Activated naive CD8-positive, alpha-beta T cell (primary cell): ENCODE measurements around the gene LCTL.

ENCODE experiments used
- H3K27ac Mint-ChIP-seq: one replicate; pipeline ENCODE4 v1.8.0; 2021; ENCODE audit warnings: mixed read lengths
- H3K27me3 Mint-ChIP-seq: one replicate; pipeline ENCODE4 v1.8.0; 2021; ENCODE audit warnings: mixed read lengths
- H3K36me3 Mint-ChIP-seq: one replicate; pipeline ENCODE4 v1.8.0; 2021; ENCODE audit warnings: mixed read lengths
- H3K4me1 Mint-ChIP-seq: one replicate; pipeline ENCODE4 v1.8.0; 2021; ENCODE audit warnings: low read depth, mixed read lengths
- H3K4me3 Mint-ChIP-seq: one replicate; pipeline ENCODE4 v1.8.0; 2021; ENCODE audit warnings: mild to moderate bottlenecking, mixed read lengths
- H3K9me3 Mint-ChIP-seq: one replicate; pipeline ENCODE4 v1.8.0; 2021; ENCODE audit warnings: low read depth, mixed read lengths

The LCTL gene

DNA sequence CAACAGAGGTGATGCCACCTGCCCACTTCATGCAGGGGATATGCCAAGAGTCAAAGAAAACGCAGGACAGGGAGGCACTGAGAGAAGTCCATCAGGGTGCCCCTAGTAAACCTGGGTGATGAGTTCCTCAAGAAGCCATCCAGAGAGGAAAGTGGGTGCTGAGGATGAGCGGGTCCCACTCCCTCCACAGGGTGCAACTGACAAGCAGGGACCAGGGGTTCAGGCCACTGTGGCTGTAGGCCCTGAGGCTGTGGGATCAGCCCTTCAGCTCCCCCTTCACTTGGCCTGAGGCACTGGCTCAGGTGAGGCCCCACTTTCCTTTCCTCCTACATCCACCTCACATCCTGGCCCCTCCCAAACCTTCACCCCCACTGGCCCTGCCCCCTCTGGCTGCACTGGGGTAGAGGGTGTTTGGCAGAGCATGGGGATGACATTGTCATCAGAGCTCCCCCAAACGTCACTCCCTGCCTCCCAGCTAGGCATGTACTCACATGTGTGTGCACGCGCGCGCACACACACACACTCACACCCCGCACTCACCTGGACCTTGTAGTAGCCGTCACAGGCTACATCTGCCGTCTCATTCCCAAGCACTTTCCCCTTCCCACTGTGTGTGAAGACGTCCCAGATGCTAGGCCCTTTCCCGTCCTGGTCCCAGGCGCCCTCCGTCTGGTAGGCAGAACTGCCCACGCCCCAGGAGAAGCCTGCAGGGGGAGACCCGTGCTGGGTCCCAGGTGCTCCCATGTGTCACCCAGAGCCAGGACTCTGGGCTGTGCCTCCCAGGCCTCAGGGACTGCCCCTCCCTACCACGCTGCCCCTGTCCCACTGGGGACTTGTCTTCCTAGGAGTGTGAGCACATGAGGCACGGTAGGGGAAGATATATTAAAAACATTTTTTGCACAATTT is 1.4 kb downstream of the LCTL start:
- no peak overlapping the region for H3K4me3 Mint-ChIP-seq
- H3K27me3 Mint-ChIP-seq: no peaks in the 10 kb centered on the region
- H3K36me3 Mint-ChIP-seq: no peaks in the 10 kb centered on the region
- no peaks in the 10 kb centered on the region for H3K9me3 Mint-ChIP-seq
- peak overlapping the region; percentile 23 for H3K27ac Mint-ChIP-seq
- peaks cover 1% of the 10 kb centered on the region for H3K4me1 Mint-ChIP-seq

- H3K9me3 Mint-ChIP-seq: no peaks in the 10 kb centered on the region
- H3K4me1 Mint-ChIP-seq: peaks cover 1% of the 10 kb centered on the region
- no peak overlapping the region for H3K27ac Mint-ChIP-seq
- H3K27me3 Mint-ChIP-seq: no peaks in the 10 kb centered on the region
- H3K4me3 Mint-ChIP-seq: no peak overlapping the region
- no peaks in the 10 kb centered on the region for H3K36me3 Mint-ChIP-seq
Observed at GRCh38 chr15:66563566-66564110, 2.2 kb downstream of the LCTL start.

DNA sequence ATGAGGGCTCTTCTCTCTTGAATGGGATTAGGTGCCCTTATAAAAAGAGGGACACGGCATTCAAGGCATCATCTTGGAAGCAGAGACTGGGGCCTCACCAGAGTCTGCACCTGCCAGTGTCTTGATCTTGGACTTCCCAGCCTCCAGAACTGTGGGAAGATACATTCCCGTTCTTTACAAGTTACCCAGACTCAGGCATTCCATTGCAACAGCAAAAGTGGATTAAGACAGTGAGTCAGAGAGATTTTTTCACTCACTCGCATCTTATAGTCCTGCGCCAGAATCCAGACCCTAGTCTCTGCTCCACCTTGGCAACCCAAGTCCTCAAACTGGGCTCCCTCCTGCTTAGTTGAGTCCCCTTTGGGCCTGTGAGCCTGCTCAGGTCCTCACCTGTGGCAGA is 2.7 kb downstream of the LCTL start:
- H3K27ac Mint-ChIP-seq: no peak overlapping the region
- H3K4me3 Mint-ChIP-seq: no peak overlapping the region
- H3K9me3 Mint-ChIP-seq: no peaks in the 10 kb centered on the region
- peaks cover 1% of the 10 kb centered on the region for H3K4me1 Mint-ChIP-seq
- no peaks in the 10 kb centered on the region for H3K36me3 Mint-ChIP-seq
- no peaks in the 10 kb centered on the region for H3K27me3 Mint-ChIP-seq

- no peak overlapping the region for H3K4me3 Mint-ChIP-seq
- no peaks in the 10 kb centered on the region for H3K9me3 Mint-ChIP-seq
- H3K27ac Mint-ChIP-seq: no peak overlapping the region
- H3K4me1 Mint-ChIP-seq: no peaks in the 10 kb centered on the region
- H3K36me3 Mint-ChIP-seq: no peaks in the 10 kb centered on the region
- H3K27me3 Mint-ChIP-seq: no peaks in the 10 kb centered on the region
Observed at GRCh38 chr15:66560856-66561525, 4.8 kb downstream of the LCTL start.

DNA sequence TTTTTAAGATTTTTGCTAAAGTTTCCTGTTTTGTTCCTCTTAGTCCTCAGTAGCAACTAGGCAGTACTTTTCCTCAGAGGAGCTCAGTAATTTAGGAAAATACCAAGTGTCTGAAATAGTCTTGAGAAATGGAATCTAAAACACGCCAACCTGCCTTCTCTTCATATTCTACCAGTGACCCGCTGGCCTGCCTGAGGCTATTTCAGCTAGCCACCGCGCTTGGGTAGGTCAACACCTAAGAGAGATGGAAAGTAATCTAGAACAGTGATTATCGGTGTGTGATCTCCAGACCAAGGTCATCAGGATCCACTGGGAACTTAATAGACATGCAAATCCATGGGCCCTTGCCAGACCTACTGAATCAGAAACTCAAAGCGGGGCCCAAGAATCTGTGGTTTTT is 7.5 kb downstream of the LCTL start:
- Mint-ChIP-seq H3K27ac (no peak overlapping the region), H3K36me3 (peaks cover 5% of the 10 kb centered on the region), H3K27me3 (no peaks in the 10 kb centered on the region), H3K4me1 (no peaks in the 10 kb centered on the region), H3K9me3 (peaks cover 5% of the 10 kb centered on the region), H3K4me3 (no peak overlapping the region)

- Mint-ChIP-seq H3K27me3 (no peaks in the 10 kb centered on the region), H3K9me3 (peaks cover 5% of the 10 kb centered on the region), H3K4me3 (no peak overlapping the region), H3K4me1 (no peaks in the 10 kb centered on the region), H3K27ac (no peak overlapping the region), H3K36me3 (peaks cover 8% of the 10 kb centered on the region)
Observed at GRCh38 chr15:66555685-66556084, 10.1 kb downstream of the LCTL start.

DNA sequence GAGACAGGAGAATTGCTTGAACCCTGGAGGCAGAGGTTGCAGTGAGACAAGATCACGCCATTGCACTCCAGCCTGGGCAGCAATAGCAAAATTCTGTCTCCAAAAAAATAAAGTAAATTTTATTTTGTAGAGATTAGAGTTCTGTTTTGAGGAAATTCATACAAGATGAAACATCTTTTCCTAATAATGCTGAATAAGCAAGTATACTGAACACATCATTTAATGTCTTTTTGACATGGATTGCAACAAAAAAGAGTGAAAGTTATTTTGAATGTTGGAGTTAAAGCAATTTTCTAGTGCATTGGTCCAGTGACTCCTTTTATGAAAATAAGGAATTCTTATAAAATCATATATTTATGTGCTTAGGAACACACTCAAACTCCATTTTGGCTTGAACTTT is 20.5 kb downstream of the LCTL start:
- Mint-ChIP-seq H3K4me1 (no peaks in the 10 kb centered on the region), H3K27me3 (no peaks in the 10 kb centered on the region), H3K36me3 (peaks cover 15% of the 10 kb centered on the region), H3K4me3 (no peak overlapping the region), H3K9me3 (no peaks in the 10 kb centered on the region), H3K27ac (no peak overlapping the region)

GRCh38 chr15:66542896-66543295 is 22.9 kb downstream of the LCTL start:
- H3K4me3 Mint-ChIP-seq: no peak overlapping the region
- peaks cover 26% of the 10 kb centered on the region for H3K36me3 Mint-ChIP-seq
- H3K4me1 Mint-ChIP-seq: no peaks in the 10 kb centered on the region
- no peaks in the 10 kb centered on the region for H3K27me3 Mint-ChIP-seq
- H3K27ac Mint-ChIP-seq: no peak overlapping the region
- H3K9me3 Mint-ChIP-seq: no peaks in the 10 kb centered on the region

DNA sequence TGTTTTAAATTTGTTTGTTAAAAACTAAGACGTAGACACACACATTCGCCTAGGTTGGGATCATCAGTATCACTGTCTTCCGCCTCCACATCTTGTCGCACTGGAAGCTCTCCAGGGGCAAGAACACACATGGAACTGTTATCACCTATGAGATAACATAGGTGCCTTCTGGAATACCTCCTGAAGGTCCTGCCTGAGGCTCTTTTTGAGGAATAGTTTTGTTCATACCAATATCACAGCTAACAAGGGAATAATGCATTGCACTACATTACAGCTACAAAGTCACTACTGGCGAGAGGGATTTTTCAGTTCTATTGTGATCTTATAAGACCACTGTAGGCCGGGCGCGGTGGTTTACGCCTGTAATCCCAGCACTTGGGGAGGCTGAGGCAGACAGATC is 30.7 kb downstream of the LCTL start:
- Mint-ChIP-seq H3K9me3 (no peaks in the 10 kb centered on the region), H3K27ac (no peak overlapping the region), H3K27me3 (no peaks in the 10 kb centered on the region), H3K4me3 (no peak overlapping the region), H3K36me3 (peaks cover 27% of the 10 kb centered on the region), H3K4me1 (no peaks in the 10 kb centered on the region)

GRCh38 chr15:66524838-66525237 is 41.0 kb downstream of the LCTL start:
- Mint-ChIP-seq H3K27ac (no peak overlapping the region), H3K9me3 (no peaks in the 10 kb centered on the region), H3K36me3 (peaks cover 16% of the 10 kb centered on the region), H3K27me3 (no peaks in the 10 kb centered on the region), H3K4me3 (no peak overlapping the region), H3K4me1 (no peaks in the 10 kb centered on the region)

GRCh38 chr15:66523926-66524325 is 41.9 kb downstream of the LCTL start:
- no peak overlapping the region for H3K4me3 Mint-ChIP-seq
- H3K9me3 Mint-ChIP-seq: no peaks in the 10 kb centered on the region
- no peaks in the 10 kb centered on the region for H3K27me3 Mint-ChIP-seq
- peaks cover 13% of the 10 kb centered on the region for H3K36me3 Mint-ChIP-seq
- no peak overlapping the region for H3K27ac Mint-ChIP-seq
- no peaks in the 10 kb centered on the region for H3K4me1 Mint-ChIP-seq

GRCh38 chr15:66515901-66516322 is 49.9 kb downstream of the LCTL start:
- Mint-ChIP-seq H3K27me3 (no peaks in the 10 kb centered on the region), H3K9me3 (no peaks in the 10 kb centered on the region), H3K4me1 (no peaks in the 10 kb centered on the region), H3K4me3 (no peak overlapping the region), H3K27ac (no peak overlapping the region), H3K36me3 (peaks cover 12% of the 10 kb centered on the region)

GRCh38 chr15:66514586-66514985 is 51.2 kb downstream of the LCTL start:
- Mint-ChIP-seq H3K9me3 (no peaks in the 10 kb centered on the region), H3K27me3 (no peaks in the 10 kb centered on the region), H3K4me1 (no peaks in the 10 kb centered on the region), H3K4me3 (no peak overlapping the region), H3K36me3 (peaks cover 12% of the 10 kb centered on the region), H3K27ac (no peak overlapping the region)

GRCh38 chr15:66508293-66508883 is 57.4 kb downstream of the LCTL start:
- H3K27ac Mint-ChIP-seq: no peak overlapping the region
- no peak overlapping the region for H3K4me3 Mint-ChIP-seq
- H3K36me3 Mint-ChIP-seq: peaks cover 13% of the 10 kb centered on the region
- peaks cover 19% of the 10 kb centered on the region for H3K4me1 Mint-ChIP-seq
- no peaks in the 10 kb centered on the region for H3K27me3 Mint-ChIP-seq
- H3K9me3 Mint-ChIP-seq: no peaks in the 10 kb centered on the region

GRCh38 chr15:66505818-66506217 is 60.0 kb downstream of the LCTL start:
- H3K9me3 Mint-ChIP-seq: no peaks in the 10 kb centered on the region
- peaks cover 27% of the 10 kb centered on the region for H3K36me3 Mint-ChIP-seq
- peak overlapping the region; percentile 100 for H3K4me3 Mint-ChIP-seq
- peak overlapping the region; percentile 100 for H3K27ac Mint-ChIP-seq
- no peaks in the 10 kb centered on the region for H3K27me3 Mint-ChIP-seq
- H3K4me1 Mint-ChIP-seq: peaks cover 41% of the 10 kb centered on the region
